ENCODE measurements around the gene GUCY1A1.

The GUCY1A1 gene

GRCh38 chr4:155765149-155765548, 98.5 kb downstream of the GUCY1A1 start:
- no peak for TF ChIP-seq CTCF (IDR thresholded peaks at IDR 0.05; ENCODE audit: insufficient read depth, low read length, missing control alignments)
- CTCF ChIA-PET, result no interaction called here
- H3K4me3 ChIP-seq (ENCODE audit: low read depth, low read length), result no peak overlapping the region
- POLR2A ChIA-PET, result no interaction called here
- DNase-seq (ENCODE audit: low read depth, low spot score), result no peak

- H3K4me3 ChIP-seq (ENCODE audit: low read depth, low read length), result no peak overlapping the region
- CTCF ChIA-PET, result no interaction called here
- POLR2A ChIA-PET, result no interaction called here
- DNase-seq (ENCODE audit: low read depth, low spot score), result no peak
- TF ChIP-seq CTCF (IDR thresholded peaks at IDR 0.05; ENCODE audit: insufficient read depth, low read length, missing control alignments), result no peak
Measured at GRCh38 chr4:155766622-155767021, 100.0 kb downstream of the GUCY1A1 start.

- no peak for TF ChIP-seq CTCF (IDR thresholded peaks at IDR 0.05; ENCODE audit: insufficient read depth, low read length, missing control alignments)
- CTCF ChIA-PET, result no interaction called here
- no peak overlapping the region for H3K4me3 ChIP-seq (ENCODE audit: low read depth, low read length)
- DNase-seq (ENCODE audit: low read depth, low spot score), result no peak
- POLR2A ChIA-PET, result no interaction called here
Measured at GRCh38 chr4:155768370-155768769, 101.7 kb downstream of the GUCY1A1 start.

GRCh38 chr4:155769090-155769489, 102.4 kb downstream of the GUCY1A1 start:
- TF ChIP-seq CTCF (IDR thresholded peaks at IDR 0.05; ENCODE audit: insufficient read depth, low read length, missing control alignments), result no peak
- no peak overlapping the region for H3K4me3 ChIP-seq (ENCODE audit: low read depth, low read length)
- CTCF ChIA-PET, result no interaction called here
- POLR2A ChIA-PET, result no interaction called here
- DNase-seq (ENCODE audit: low read depth, low spot score), result no peak

- CTCF ChIA-PET, result interaction anchor here (1.0 kb wide), 1 partner anchor 15 kb away, joined by 3 read pairs; no protein-coding TSS in a partner anchor
- no peak for TF ChIP-seq CTCF (IDR thresholded peaks at IDR 0.05; ENCODE audit: insufficient read depth, low read length, missing control alignments)
- no peak for DNase-seq (ENCODE audit: low read depth, low spot score)
- no peak overlapping the region for H3K4me3 ChIP-seq (ENCODE audit: low read depth, low read length)
- POLR2A ChIA-PET, result no interaction called here
Measured at GRCh38 chr4:155772459-155773195, 106.0 kb downstream of the GUCY1A1 start.

GRCh38 chr4:155773196-155773800, 106.7 kb downstream of the GUCY1A1 start:
- CTCF ChIA-PET, result interaction anchor here (1.0 kb wide), 1 partner anchor 14 kb away, joined by 3 read pairs; no protein-coding TSS in a partner anchor
- TF ChIP-seq CTCF (IDR thresholded peaks at IDR 0.05; ENCODE audit: insufficient read depth, low read length, missing control alignments), result no peak
- DNase-seq (ENCODE audit: low read depth, low spot score), result no peak
- POLR2A ChIA-PET, result no interaction called here
- no peak overlapping the region for H3K4me3 ChIP-seq (ENCODE audit: low read depth, low read length)

Data from AG04449 (cell line).